ENCODE results near the gene EPHB3. TPM values are rescaled to one million over a fixed set of nuclear protein-coding genes. Genes with fewer than 3 reads are reported as not detected.

Gene EPHB3
- total and polyA plus RNA-seq, 4 donors: 0.14 to 1.8 (median 0.67) TPM

- no peak for TF ChIP-seq CTCF (IDR thresholded peaks at IDR 0.05; ENCODE audit: low read depth, low read length, missing input control)
- TF ChIP-seq, protein P1, sequence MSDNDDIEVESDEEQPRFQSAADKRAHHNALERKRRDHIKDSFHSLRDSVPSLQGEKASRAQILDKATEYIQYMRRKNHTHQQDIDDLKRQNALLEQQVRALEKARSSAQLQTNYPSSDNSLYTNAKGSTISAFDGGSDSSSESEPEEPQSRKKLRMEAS (IDR thresholded peaks at IDR 0.05): no peak
- TF ChIP-seq, protein P2, sequence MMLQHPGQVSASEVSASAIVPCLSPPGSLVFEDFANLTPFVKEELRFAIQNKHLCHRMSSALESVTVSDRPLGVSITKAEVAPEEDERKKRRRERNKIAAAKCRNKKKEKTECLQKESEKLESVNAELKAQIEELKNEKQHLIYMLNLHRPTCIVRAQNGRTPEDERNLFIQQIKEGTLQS (IDR thresholded peaks at IDR 0.05): no peak
- TF ChIP-seq EGR1 (IDR thresholded peaks at IDR 0.05; ENCODE audit: low read depth in 2 of 2): no peak
- TF ChIP-seq HNF4G (IDR thresholded peaks at IDR 0.05): no peak
- no peak for TF ChIP-seq FOXA1 (IDR thresholded peaks at IDR 0.05)
- TF ChIP-seq GABPA (IDR thresholded peaks at IDR 0.05 in 1 of 2, conservative IDR thresholded peaks at IDR 0.05 in 1 of 2): no peak
- no peak for TF ChIP-seq JUND (IDR thresholded peaks at IDR 0.05)
- TF ChIP-seq RAD21 (IDR thresholded peaks at IDR 0.05): no peak
- no peak overlapping the region for H3K4me3 ChIP-seq (ENCODE audit: low read depth in 1 of 3, low read length in 3 of 3)
- H3K9me3 ChIP-seq (ENCODE audit: control insufficient read depth in 4 of 4, low read length in 3 of 4): no peaks in the 10 kb centered on the region
- H3K36me3 ChIP-seq (ENCODE audit: control insufficient read depth in 4 of 4, insufficient read depth in 3 of 4, low read depth in 1 of 4, low read length in 3 of 4): no peaks in the 10 kb centered on the region
- no peak for DNase-seq (ENCODE audit: low spot score)
- H3K27me3 ChIP-seq (ENCODE audit: control insufficient read depth in 4 of 4, insufficient read depth in 4 of 4, low read length in 3 of 4): peaks cover 0 to 9% (median 0%) of the 10 kb centered on the region in 4 donors
- no peak overlapping the region for H3K9ac ChIP-seq (ENCODE audit: low read depth in 1 of 2, low read length in 2 of 2)
- WGBS: 82% methylated on average over 9 of the region's 9 CpGs
- H3K4me1 ChIP-seq (ENCODE audit: control insufficient read depth in 4 of 4, insufficient read depth in 4 of 4, low read length in 3 of 4): peaks cover 0 to 1% (median under 1%) of the 10 kb centered on the region in 4 donors
- H3K27ac ChIP-seq (ENCODE audit: low read depth in 1 of 2, low read length in 2 of 2): no peak overlapping the region
Measured at GRCh38 chr3:184609476-184610244, 48.1 kb downstream of the EPHB3 start.

GRCh38 chr3:184610245-184610871 is 48.8 kb downstream of the EPHB3 start:
- no peak overlapping the region for H3K4me3 ChIP-seq (ENCODE audit: low read depth in 1 of 3, low read length in 3 of 3)
- no peaks in the 10 kb centered on the region for H3K36me3 ChIP-seq (ENCODE audit: control insufficient read depth in 4 of 4, insufficient read depth in 3 of 4, low read depth in 1 of 4, low read length in 3 of 4)
- TF ChIP-seq YY1 (IDR thresholded peaks at IDR 0.05): no peak
- no peak for TF ChIP-seq EGR1 (IDR thresholded peaks at IDR 0.05; ENCODE audit: low read depth in 2 of 2)
- TF ChIP-seq SP1 (IDR thresholded peaks at IDR 0.05): no peak
- TF ChIP-seq HNF4A (conservative IDR thresholded peaks at IDR 0.05): no peak
- TF ChIP-seq RXRA (IDR thresholded peaks at IDR 0.05): no peak
- TF ChIP-seq HNF4G (IDR thresholded peaks at IDR 0.05): no peak
- TF ChIP-seq, protein P2 (IDR thresholded peaks at IDR 0.05): no peak
- TF ChIP-seq, protein P1 (IDR thresholded peaks at IDR 0.05): no peak
- TF ChIP-seq, protein P3, sequence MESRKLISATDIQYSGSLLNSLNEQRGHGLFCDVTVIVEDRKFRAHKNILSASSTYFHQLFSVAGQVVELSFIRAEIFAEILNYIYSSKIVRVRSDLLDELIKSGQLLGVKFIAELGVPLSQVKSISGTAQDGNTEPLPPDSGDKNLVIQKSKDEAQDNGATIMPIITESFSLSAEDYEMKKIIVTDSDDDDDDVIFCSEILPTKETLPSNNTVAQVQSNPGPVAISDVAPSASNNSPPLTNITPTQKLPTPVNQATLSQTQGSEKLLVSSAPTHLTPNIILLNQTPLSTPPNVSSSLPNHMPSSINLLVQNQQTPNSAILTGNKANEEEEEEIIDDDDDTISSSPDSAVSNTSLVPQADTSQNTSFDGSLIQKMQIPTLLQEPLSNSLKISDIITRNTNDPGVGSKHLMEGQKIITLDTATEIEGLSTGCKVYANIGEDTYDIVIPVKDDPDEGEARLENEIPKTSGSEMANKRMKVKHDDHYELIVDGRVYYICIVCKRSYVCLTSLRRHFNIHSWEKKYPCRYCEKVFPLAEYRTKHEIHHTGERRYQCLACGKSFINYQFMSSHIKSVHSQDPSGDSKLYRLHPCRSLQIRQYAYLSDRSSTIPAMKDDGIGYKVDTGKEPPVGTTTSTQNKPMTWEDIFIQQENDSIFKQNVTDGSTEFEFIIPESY (IDR thresholded peaks at IDR 0.05): no peak
- TF ChIP-seq REST (IDR thresholded peaks at IDR 0.05): no peak
- TF ChIP-seq CTCF (IDR thresholded peaks at IDR 0.05; ENCODE audit: low read depth, low read length, missing input control): no peak
- TF ChIP-seq GABPA (IDR thresholded peaks at IDR 0.05 in 1 of 2, conservative IDR thresholded peaks at IDR 0.05 in 1 of 2): no peak
- TF ChIP-seq RAD21 (IDR thresholded peaks at IDR 0.05): no peak
- no peak for TF ChIP-seq FOXA1 (IDR thresholded peaks at IDR 0.05)
- TF ChIP-seq TAF1 (conservative IDR thresholded peaks at IDR 0.05): no peak
- no peak for TF ChIP-seq NR2F2 (IDR thresholded peaks at IDR 0.05)
- H3K9me3 ChIP-seq (ENCODE audit: control insufficient read depth in 4 of 4, low read length in 3 of 4): no peaks in the 10 kb centered on the region
- H3K27ac ChIP-seq (ENCODE audit: low read depth in 1 of 2, low read length in 2 of 2): no peak overlapping the region
- DNase-seq (ENCODE audit: low spot score): no peak
- H3K4me1 ChIP-seq (ENCODE audit: control insufficient read depth in 4 of 4, insufficient read depth in 4 of 4, low read length in 3 of 4): no peaks in the 10 kb centered on the region
- H3K27me3 ChIP-seq (ENCODE audit: control insufficient read depth in 4 of 4, insufficient read depth in 4 of 4, low read length in 3 of 4): peaks cover 0 to 2% (median 0%) of the 10 kb centered on the region in 4 donors
- WGBS: 80% methylated on average over 6 of the region's 6 CpGs
- no peak overlapping the region for H3K9ac ChIP-seq (ENCODE audit: low read depth in 1 of 2, low read length in 2 of 2)
